HEK293 (cell line): ENCODE data around the gene KCNQ4.

Source experiments
- CTCF ChIA-PET: fragments of 350-600 bp; formaldehyde crosslinking; extraction: SDS; loops from one replicate; lab custom pipeline; 2021; ENCODE audit warnings: antibody characterized with exemption; lab: Yijun Ruan, JAX
- POLR2A ChIA-PET: fragments of 300-600 bp; formaldehyde crosslinking; extraction: SDS; loops from one replicate; lab custom pipeline; 2020; ENCODE audit warnings: antibody characterized with exemption, inconsistent platforms; lab: Yijun Ruan, JAX
- H3K27ac ChIP-seq: fragments of 200-500 bp; sonication (Bioruptor generic); 2 replicates; pipeline ENCODE4 v1.5.1; 2014; ENCODE audit warnings: low read depth, low read length, control low read depth, inconsistent platforms; ENCODE audit errors: extremely low read depth
- H3K36me3 ChIP-seq, 2 experiments: fragments of 200-500 bp in 1 of 2; sonication (Bioruptor generic) in 1 of 2; 1 replicate in 1 of 2; 2 replicates in 1 of 2; pipeline ENCODE4 v1.5.1; 2014 to 2017; ENCODE audit warnings: inconsistent platforms in 2 of 2, low read length in 2 of 2; ENCODE audit not compliant: control insufficient read depth in 2 of 2, insufficient read depth in 1 of 2
- H3K4me1 ChIP-seq: fragments of 200-500 bp; sonication (Bioruptor generic); 2 replicates; pipeline ENCODE4 v1.5.1; 2014; ENCODE audit warnings: mild to moderate bottlenecking, low read length, inconsistent platforms; ENCODE audit not compliant: control insufficient read depth, insufficient read depth
- H3K4me3 ChIP-seq: 2 replicates; pipeline ENCODE4 v1.5.1; 2011; ENCODE audit warnings: low read depth, mild to moderate bottlenecking, control low read depth, low read length, moderate library complexity
- H3K9me3 ChIP-seq: fragments of 200-500 bp; sonication (Bioruptor generic); 2 replicates; pipeline ENCODE4 v1.5.1; 2014; ENCODE audit warnings: low read depth, low read length, inconsistent platforms; ENCODE audit not compliant: control insufficient read depth, insufficient read depth
- BCL6B ChIP-seq: fragments of 450-650 bp; formaldehyde crosslinking; IDR thresholded peaks from 2 replicates; pipeline ENCODE4 v1.5.1; 2017; ENCODE audit warnings: missing biosample characterization, missing genetic modification characterization
- KLF16 ChIP-seq: fragments of 450-650 bp; formaldehyde crosslinking; IDR thresholded peaks from 2 replicates; pipeline ENCODE4 v1.5.1; 2017; ENCODE audit warnings: missing biosample characterization, missing genetic modification characterization
- KLF17 ChIP-seq: fragments of 450-650 bp; formaldehyde crosslinking; IDR thresholded peaks from 2 replicates; pipeline ENCODE4 v1.5.1; 2016; ENCODE audit warnings: missing biosample characterization, missing genetic modification characterization
- KLF9 ChIP-seq: fragments of 450-650 bp; formaldehyde crosslinking; IDR thresholded peaks from 2 replicates; pipeline ENCODE4 v1.5.1; 2016; ENCODE audit warnings: missing biosample characterization, missing genetic modification characterization, low read depth
- PATZ1 ChIP-seq: fragments of 450-650 bp; formaldehyde crosslinking; IDR thresholded peaks from 2 replicates; pipeline ENCODE4 v1.5.1; 2016; ENCODE audit warnings: missing biosample characterization, missing genetic modification characterization
- RBAK ChIP-seq: fragments of 450-650 bp; formaldehyde crosslinking; IDR thresholded peaks from 2 replicates; pipeline ENCODE4 v1.5.1; 2016; ENCODE audit warnings: missing biosample characterization, missing genetic modification characterization
- SCRT1 ChIP-seq: fragments of 450-650 bp; formaldehyde crosslinking; IDR thresholded peaks from 2 replicates; pipeline ENCODE4 v1.5.1; 2016; ENCODE audit warnings: missing biosample characterization, missing genetic modification characterization, borderline replicate concordance
- SCRT2 ChIP-seq: fragments of 450-650 bp; formaldehyde crosslinking; IDR thresholded peaks from 2 replicates; pipeline ENCODE4 v1.5.1; 2016; ENCODE audit warnings: missing biosample characterization, missing genetic modification characterization
- SP3 ChIP-seq: fragments of 450-650 bp; formaldehyde crosslinking; IDR thresholded peaks from 2 replicates; pipeline ENCODE4 v1.5.1; 2016; ENCODE audit warnings: missing biosample characterization, missing genetic modification characterization
- ZBTB17 ChIP-seq: fragments of 450-650 bp; formaldehyde crosslinking; IDR thresholded peaks from 2 replicates; pipeline ENCODE4 v1.5.1; 2016; ENCODE audit warnings: missing biosample characterization, missing genetic modification characterization
- ZBTB26 ChIP-seq: fragments of 450-650 bp; formaldehyde crosslinking; optimal IDR thresholded peaks from 2 replicates; pipeline ENCODE3; 2016; ENCODE audit warnings: missing biosample characterization, mild to moderate bottlenecking, missing genetic modification characterization
- ZNF146 ChIP-seq: fragments of 450-650 bp; formaldehyde crosslinking; IDR thresholded peaks from 2 replicates; pipeline ENCODE4 v1.5.1; 2016; ENCODE audit warnings: missing biosample characterization, missing genetic modification characterization
- ZNF23 ChIP-seq: fragments of 450-650 bp; formaldehyde crosslinking; IDR thresholded peaks from 2 replicates; pipeline ENCODE4 v1.5.1; 2016; ENCODE audit warnings: missing biosample characterization, missing genetic modification characterization, borderline replicate concordance
- ZNF248 ChIP-seq: fragments of 450-650 bp; formaldehyde crosslinking; IDR thresholded peaks from 2 replicates; pipeline ENCODE4 v1.5.1; 2017; ENCODE audit warnings: missing biosample characterization, missing genetic modification characterization
- ZNF280C ChIP-seq: fragments of 450-650 bp; formaldehyde crosslinking; IDR thresholded peaks from 2 replicates; pipeline ENCODE4 v1.5.1; 2016; ENCODE audit warnings: missing biosample characterization, missing genetic modification characterization
- ZNF311 ChIP-seq: fragments of 450-650 bp; formaldehyde crosslinking; IDR thresholded peaks from 2 replicates; pipeline ENCODE4 v1.5.1; 2017; ENCODE audit warnings: missing biosample characterization, missing genetic modification characterization, borderline replicate concordance
- ZNF335 ChIP-seq: fragments of 450-650 bp; formaldehyde crosslinking; conservative IDR thresholded peaks from 2 replicates; pipeline ENCODE4 v1.5.1; 2016; ENCODE audit warnings: missing biosample characterization, missing genetic modification characterization
- ZNF341 ChIP-seq: fragments of 450-650 bp; formaldehyde crosslinking; IDR thresholded peaks from 2 replicates; pipeline ENCODE4; 2016; ENCODE audit warnings: low read depth, missing biosample characterization, missing genetic modification characterization
- ZNF37A ChIP-seq: fragments of 450-650 bp; IDR thresholded peaks from 2 replicates; pipeline ENCODE4 v1.5.1; 2018; ENCODE audit warnings: missing biosample characterization, missing genetic modification characterization
- ZNF660 ChIP-seq: fragments of 450-650 bp; IDR thresholded peaks from 2 replicates; pipeline ENCODE4 v1.5.1; 2018; ENCODE audit warnings: missing biosample characterization, mild to moderate bottlenecking, missing genetic modification characterization
- ZNF704 ChIP-seq: fragments of 450-650 bp; formaldehyde crosslinking; IDR thresholded peaks from 2 replicates; pipeline ENCODE4 v1.5.1; 2016; ENCODE audit warnings: missing biosample characterization, missing genetic modification characterization
- ZNF768 ChIP-seq: fragments of 450-650 bp; formaldehyde crosslinking; IDR thresholded peaks from 2 replicates; pipeline ENCODE4 v1.5.1; 2018; ENCODE audit warnings: missing biosample characterization, mild to moderate bottlenecking, missing genetic modification characterization
- ZNF776 ChIP-seq: fragments of 450-650 bp; formaldehyde crosslinking; IDR thresholded peaks from 2 replicates; pipeline ENCODE4 v1.5.0; 2017; ENCODE audit warnings: missing biosample characterization, missing genetic modification characterization, borderline replicate concordance
- ZNF843 ChIP-seq: fragments of 450-650 bp; formaldehyde crosslinking; IDR thresholded peaks from 2 replicates; pipeline ENCODE4 v1.5.1; 2016; ENCODE audit warnings: missing biosample characterization, missing genetic modification characterization
- ZSCAN16 ChIP-seq: fragments of 450-650 bp; formaldehyde crosslinking; IDR thresholded peaks from 2 replicates; pipeline ENCODE4 v1.5.1; 2016; ENCODE audit warnings: missing biosample characterization, missing genetic modification characterization

KCNQ4 gene

GRCh38 chr1:40754201-40754600, 29.4 kb upstream of the KCNQ4 start:
- peaks cover 10 to 94% of the 10 kb centered on the region in 2 experiments for H3K36me3 ChIP-seq
- ChIA-PET CTCF (interaction anchor here (3.5 kb wide), 1 partner anchor 20 kb away, joined by 16 read pairs; no protein-coding TSS in a partner anchor), POLR2A (no interaction called here)
- H3K27ac ChIP-seq = no peak overlapping the region
- H3K9me3 ChIP-seq = no peaks in the 10 kb centered on the region
- no peaks in the 10 kb centered on the region for H3K4me1 ChIP-seq
- H3K4me3 ChIP-seq = no peak overlapping the region
- no peak for TF ChIP-seq ZNF37A
- no peak for TF ChIP-seq ZNF280C (tag by site-specific recombination)
- no peak for TF ChIP-seq SP3 (tag by site-specific recombination)
- no peak for TF ChIP-seq ZNF660 (tag by site-specific recombination)
- no peak for TF ChIP-seq BCL6B (tag by site-specific recombination)
- no peak for TF ChIP-seq ZBTB26 (tag by site-specific recombination)
- TF ChIP-seq ZNF776 (tag by site-specific recombination) = no peak
- no peak for TF ChIP-seq SCRT2
- TF ChIP-seq ZNF341 (tag by site-specific recombination) = no peak
- no peak for TF ChIP-seq ZSCAN16 (tag by site-specific recombination)
- no peak for TF ChIP-seq RBAK (tag by site-specific recombination)
- no peak for TF ChIP-seq KLF16 (tag by site-specific recombination)
- no peak for TF ChIP-seq KLF9 (tag by site-specific recombination)
- no peak for TF ChIP-seq ZNF768
- no peak for TF ChIP-seq ZNF146 (tag by site-specific recombination)
- TF ChIP-seq PATZ1 (tag by site-specific recombination) = no peak
- no peak for TF ChIP-seq ZNF704
- no peak for TF ChIP-seq ZNF23

- POLR2A ChIA-PET = interaction anchor here (1.3 kb wide), 1 partner anchor 64 kb away, joined by 3 read pairs; the partner anchor contains the start of gene NFYC
- H3K4me1 ChIP-seq = no peaks in the 10 kb centered on the region
- no peaks in the 10 kb centered on the region for H3K9me3 ChIP-seq
- H3K4me3 ChIP-seq = no peak overlapping the region
- H3K27ac ChIP-seq = no peak overlapping the region
- TF ChIP-seq ZNF248 (tag by site-specific recombination) (no peak), SCRT1 (no peak), ZBTB17 (tag by site-specific recombination) (no peak), ZNF311 (tag by site-specific recombination) (no peak), ZNF843 (tag by site-specific recombination) (no peak), ZNF768 (no peak), ZNF335 (tag by site-specific recombination) (no peak), KLF17 (no peak)
- peaks cover 18 to 95% of the 10 kb centered on the region in 2 experiments for H3K36me3 ChIP-seq
- CTCF ChIA-PET = interaction anchor here (3.5 kb wide), 1 partner anchor 19 kb away, joined by 16 read pairs; no protein-coding TSS in a partner anchor
Measured at GRCh38 chr1:40755067-40755466, 28.5 kb upstream of the KCNQ4 start.
